Panc1 (cell line): ENCODE results near the gene MAP4K2.

ENCODE experiments used
- CTCF ChIP-seq: fragments of 450-650 bp; IDR thresholded peaks from 2 replicates; pipeline ENCODE4 v1.5.1; 2017; ENCODE audit warnings: mild to moderate bottlenecking
- SIN3A ChIP-seq: IDR thresholded peaks from 2 replicates; pipeline ENCODE4 v1.6.1; 2012; ENCODE audit warnings: low read depth, mild to moderate bottlenecking, low read length, moderate library complexity, borderline replicate concordance; ENCODE audit not compliant: insufficient read depth

GRCh38 chr11:64803158-64803845 lies at the start of gene MAP4K2:
- TF ChIP-seq SIN3A, result 0 out of 2 replicates have a peak, but pooled peaks have one; percentile 11
- TF ChIP-seq CTCF, result no peak; the same call in 1 of the 2 replicates
